ENCODE measurements around the gene SEPTIN5. TPM values are rescaled to one million over a fixed set of nuclear protein-coding genes. Genes with fewer than 3 reads are reported as not detected.
A peak's percentile ranks its signal among the peaks of the same experiment; 100 is the strongest.

The SEPTIN5 gene
- total and polyA plus RNA-seq, 9 of the 15 experiments (the other 6 are each of a cell fraction or from before 2014, with no cell fraction given): 0.03 to 195 (median 119) TPM

DNA sequence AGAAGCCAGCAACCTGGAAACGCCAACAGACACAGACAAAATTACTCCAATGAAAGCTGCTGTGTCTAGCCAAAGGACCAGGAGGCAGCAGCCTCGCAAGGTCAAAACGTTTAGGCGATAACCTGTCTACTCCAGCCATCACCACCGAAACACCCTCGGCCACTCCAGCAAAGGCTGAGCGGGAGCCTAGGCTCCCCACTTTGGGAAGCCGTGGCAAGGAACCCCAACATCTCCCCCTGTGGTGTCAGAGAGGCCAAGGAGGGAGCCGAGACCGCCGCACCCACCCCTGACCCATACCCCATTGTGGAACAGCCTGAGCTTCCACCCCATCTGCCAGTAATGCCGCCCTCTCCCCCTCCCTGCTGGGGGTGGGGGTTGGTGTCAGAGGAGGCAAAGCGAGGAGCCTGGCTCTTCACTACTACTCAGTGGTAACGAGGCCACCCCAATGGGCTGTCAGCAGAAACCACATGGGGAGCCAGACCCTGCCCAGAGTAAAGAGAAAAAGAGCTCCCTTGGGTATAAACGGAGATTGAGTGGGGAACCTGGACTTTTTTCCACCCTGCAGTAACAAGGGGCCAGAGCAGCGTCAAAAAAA lies 33.9 kb upstream of the SEPTIN5 start (continued):
- 0 out of 2 replicates have a peak, but pooled peaks have one; percentile 2 for TF ChIP-seq ETV1 (tag; conservative IDR thresholded peaks at IDR 0.05; ENCODE audit: low read depth)
- peak; percentile 79; the same call in 1 of the 2 replicates for TF ChIP-seq FOXP1 (CRISPR knock-in tag; IDR thresholded peaks at IDR 0.05)
- no peak for TF ChIP-seq RERE (CRISPR knock-in tag; IDR thresholded peaks at IDR 0.05; ENCODE audit: borderline replicate concordance)
- TF ChIP-seq SIX5 (IDR thresholded peaks at IDR 0.05; ENCODE audit: borderline replicate concordance in 1 of 2, insufficient read depth in 1 of 2, low read depth in 1 of 2, low read length in 2 of 2): 0 out of 4 replicates have a peak, but pooled peaks of 1 of the 2 experiments have one; percentile 2
- peak; percentile 5 for TF ChIP-seq TBP (optimal IDR thresholded peaks at IDR 0.05; ENCODE audit: low read depth, low read length)
- TF ChIP-seq, protein P1, sequence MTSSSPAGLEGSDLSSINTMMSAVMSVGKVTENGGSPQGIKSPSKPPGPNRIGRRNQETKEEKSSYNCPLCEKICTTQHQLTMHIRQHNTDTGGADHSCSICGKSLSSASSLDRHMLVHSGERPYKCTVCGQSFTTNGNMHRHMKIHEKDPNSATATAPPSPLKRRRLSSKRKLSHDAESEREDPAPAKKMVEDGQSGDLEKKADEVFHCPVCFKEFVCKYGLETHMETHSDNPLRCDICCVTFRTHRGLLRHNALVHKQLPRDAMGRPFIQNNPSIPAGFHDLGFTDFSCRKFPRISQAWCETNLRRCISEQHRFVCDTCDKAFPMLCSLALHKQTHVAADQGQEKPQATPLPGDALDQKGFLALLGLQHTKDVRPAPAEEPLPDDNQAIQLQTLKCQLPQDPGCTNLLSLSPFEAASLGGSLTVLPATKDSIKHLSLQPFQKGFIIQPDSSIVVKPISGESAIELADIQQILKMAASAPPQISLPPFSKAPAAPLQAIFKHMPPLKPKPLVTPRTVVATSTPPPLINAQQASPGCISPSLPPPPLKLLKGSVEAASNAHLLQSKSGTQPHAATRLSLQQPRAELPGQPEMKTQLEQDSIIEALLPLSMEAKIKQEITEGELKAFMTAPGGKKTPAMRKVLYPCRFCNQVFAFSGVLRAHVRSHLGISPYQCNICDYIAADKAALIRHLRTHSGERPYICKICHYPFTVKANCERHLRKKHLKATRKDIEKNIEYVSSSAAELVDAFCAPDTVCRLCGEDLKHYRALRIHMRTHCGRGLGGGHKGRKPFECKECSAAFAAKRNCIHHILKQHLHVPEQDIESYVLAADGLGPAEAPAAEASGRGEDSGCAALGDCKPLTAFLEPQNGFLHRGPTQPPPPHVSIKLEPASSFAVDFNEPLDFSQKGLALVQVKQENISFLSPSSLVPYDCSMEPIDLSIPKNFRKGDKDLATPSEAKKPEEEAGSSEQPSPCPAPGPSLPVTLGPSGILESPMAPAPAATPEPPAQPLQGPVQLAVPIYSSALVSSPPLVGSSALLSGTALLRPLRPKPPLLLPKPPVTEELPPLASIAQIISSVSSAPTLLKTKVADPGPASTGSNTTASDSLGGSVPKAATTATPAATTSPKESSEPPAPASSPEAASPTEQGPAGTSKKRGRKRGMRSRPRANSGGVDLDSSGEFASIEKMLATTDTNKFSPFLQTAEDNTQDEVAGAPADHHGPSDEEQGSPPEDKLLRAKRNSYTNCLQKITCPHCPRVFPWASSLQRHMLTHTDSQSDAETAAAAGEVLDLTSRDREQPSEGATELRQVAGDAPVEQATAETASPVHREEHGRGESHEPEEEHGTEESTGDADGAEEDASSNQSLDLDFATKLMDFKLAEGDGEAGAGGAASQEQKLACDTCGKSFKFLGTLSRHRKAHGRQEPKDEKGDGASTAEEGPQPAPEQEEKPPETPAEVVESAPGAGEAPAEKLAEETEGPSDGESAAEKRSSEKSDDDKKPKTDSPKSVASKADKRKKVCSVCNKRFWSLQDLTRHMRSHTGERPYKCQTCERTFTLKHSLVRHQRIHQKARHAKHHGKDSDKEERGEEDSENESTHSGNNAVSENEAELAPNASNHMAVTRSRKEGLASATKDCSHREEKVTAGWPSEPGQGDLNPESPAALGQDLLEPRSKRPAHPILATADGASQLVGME (CRISPR knock-in tag; IDR thresholded peaks at IDR 0.05): peak; percentile 11; the same call in 1 of the 2 replicates
- TF ChIP-seq ZNF143 (CRISPR knock-in tag; IDR thresholded peaks at IDR 0.05): 0 out of 2 replicates have a peak, but pooled peaks have one; percentile 24
- TF ChIP-seq ELF2 (CRISPR knock-in tag; IDR thresholded peaks at IDR 0.05): 0 out of 2 replicates have a peak, but pooled peaks have one; percentile 57
- peak; percentile 83; the same call in 1 of the 2 replicates for TF ChIP-seq HOMEZ (CRISPR knock-in tag; IDR thresholded peaks at IDR 0.05)
- TF ChIP-seq, protein P2, sequence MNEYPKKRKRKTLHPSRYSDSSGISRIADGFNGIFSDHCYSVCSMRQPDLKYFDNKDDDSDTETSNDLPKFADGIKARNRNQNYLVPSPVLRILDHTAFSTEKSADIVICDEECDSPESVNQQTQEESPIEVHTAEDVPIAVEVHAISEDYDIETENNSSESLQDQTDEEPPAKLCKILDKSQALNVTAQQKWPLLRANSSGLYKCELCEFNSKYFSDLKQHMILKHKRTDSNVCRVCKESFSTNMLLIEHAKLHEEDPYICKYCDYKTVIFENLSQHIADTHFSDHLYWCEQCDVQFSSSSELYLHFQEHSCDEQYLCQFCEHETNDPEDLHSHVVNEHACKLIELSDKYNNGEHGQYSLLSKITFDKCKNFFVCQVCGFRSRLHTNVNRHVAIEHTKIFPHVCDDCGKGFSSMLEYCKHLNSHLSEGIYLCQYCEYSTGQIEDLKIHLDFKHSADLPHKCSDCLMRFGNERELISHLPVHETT (CRISPR knock-in tag; conservative IDR thresholded peaks at IDR 0.05 in 1 of 2, IDR thresholded peaks at IDR 0.05 in 1 of 2): 0 out of 4 replicates have a peak, but pooled peaks of 1 of the 2 experiments have one; percentile 80
